HG02623 (cell line): ENCODE data around the gene FDXACB1.
"Not testable (repeated sequence)": the region's sequence is repeated elsewhere in the genome, so short reads cannot be mapped to it uniquely, and the experiment has no call there.

Experiments used
- ATAC-seq: cut with Tn5 transposase; IDR thresholded peaks from one replicate; pipeline ENCODE4 v1.9.1; 2021; ENCODE audit warnings: moderate library complexity; ENCODE audit not compliant: unreplicated experiment

The FDXACB1 gene

DNA sequence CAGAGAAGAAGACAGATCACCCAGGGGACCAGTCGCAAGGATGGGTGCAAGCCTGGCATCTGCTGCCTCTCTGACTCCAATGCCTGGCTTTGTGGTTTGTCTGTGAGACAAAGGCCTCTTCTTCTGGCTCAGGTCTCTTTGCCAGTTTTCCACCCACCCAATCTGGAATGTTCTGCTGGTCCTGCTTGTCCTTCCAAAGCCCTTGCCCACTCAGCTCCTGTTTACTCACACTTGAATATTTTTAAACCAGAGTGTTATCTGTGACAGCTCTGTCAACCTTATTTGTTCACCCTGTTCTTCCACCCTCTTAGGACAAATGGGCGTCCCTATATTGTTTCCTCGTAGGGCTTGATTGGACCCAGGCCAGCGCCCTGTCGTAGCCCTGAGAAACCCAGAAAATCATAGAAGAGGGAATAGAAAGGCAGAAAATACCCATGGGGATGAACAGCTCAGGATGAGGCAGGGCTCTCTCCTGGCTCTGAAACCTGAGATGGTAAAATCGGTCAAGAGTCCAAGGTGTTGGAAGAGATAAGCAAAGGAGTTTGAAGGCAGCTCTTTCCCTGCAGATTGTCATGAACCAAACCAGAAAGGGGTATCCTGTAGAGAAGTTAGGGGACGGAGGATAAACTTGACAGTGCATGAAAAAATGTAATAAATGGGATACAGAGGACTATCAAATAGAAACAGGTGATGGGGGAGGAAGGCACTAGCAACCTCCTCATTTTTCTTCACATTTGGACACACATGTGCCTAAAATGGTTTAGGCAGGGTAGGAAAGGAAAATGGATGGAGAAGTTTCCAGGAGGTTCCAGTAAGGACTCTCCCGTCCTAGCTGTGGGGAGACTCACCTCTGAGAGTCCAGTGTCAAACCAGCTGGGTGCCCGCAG, 32.0 kb upstream of the FDXACB1 start:
- no peak for ATAC-seq

GRCh38 chr11:111909378-111909777, 30.4 kb upstream of the FDXACB1 start:
- ATAC-seq: no peak

- ATAC-seq: no peak
Observed at GRCh38 chr11:111908639-111909305, 29.8 kb upstream of the FDXACB1 start.

GRCh38 chr11:111906680-111907079, 27.7 kb upstream of the FDXACB1 start:
- ATAC-seq: no peak

GRCh38 chr11:111905411-111905810, 26.4 kb upstream of the FDXACB1 start:
- no peak for ATAC-seq

- ATAC-seq: no peak
Observed at GRCh38 chr11:111886844-111887243, 7.9 kb upstream of the FDXACB1 start.

- no peak for ATAC-seq
Observed at GRCh38 chr11:111886032-111886431, 7.1 kb upstream of the FDXACB1 start.

- not testable (repeated sequence) for ATAC-seq
Observed at GRCh38 chr11:111885053-111885452, 6.1 kb upstream of the FDXACB1 start.

DNA sequence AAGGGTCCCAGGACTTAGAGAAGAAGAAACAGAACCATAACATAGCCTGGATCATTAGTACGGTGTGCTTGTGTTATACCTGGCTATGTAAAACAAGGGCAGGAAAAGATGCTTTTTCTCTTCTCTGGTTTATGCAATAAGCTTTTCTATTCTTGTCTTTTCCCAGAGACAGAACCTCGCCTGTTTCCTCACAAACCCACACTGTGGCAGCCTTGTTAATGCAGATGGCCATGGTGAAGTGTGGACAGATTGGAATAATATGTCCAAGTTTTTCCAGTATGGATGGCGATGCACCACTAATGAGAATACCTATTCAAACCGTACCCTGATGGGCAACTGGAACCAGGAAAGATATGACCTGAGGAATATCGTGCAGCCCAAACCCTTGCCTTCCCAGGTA, 3.2 kb upstream of the FDXACB1 start:
- ATAC-seq: no peak

DNA sequence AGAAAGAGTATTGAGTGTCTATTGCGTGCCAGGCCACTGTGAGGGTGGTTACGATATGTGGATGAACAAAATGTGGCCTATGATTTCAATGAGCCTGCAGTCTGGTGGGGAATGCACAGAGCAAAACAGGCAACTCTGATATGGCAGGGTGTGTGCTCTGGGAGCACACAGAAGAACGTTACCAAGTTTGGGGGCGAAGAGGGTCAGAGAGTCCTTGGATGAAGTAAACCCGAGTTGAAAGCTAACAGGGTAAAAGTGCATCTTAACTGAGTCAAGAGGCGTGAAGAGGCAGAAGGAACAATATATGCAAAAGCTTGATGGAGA, 634 bp upstream of the FDXACB1 start:
- no peak for ATAC-seq

DNA sequence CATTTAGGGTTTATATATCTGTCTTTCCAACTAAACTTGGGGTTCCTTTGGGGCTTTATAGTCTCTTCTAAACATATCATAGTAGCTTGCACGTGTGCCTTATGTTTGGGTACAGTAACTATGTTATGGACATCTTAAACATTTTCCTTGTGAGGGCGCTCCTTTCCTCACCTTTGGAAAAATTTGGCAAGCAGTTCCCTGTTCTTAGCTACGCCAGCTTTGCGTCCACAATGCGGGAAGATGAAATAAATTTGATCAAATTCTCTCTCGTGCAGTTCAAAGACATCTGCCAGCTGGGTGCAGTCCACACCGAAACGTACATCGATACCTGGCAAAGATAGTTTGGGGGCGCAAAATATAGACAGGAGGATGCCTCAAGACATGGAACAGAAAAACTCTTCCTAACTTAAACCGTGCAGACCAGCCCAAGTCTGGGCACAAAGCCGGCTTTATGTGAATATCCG, 548 bp downstream of the FDXACB1 start:
- ATAC-seq: peak; percentile 1

- no peak for ATAC-seq
Observed at GRCh38 chr11:111871693-111872161, 7.2 kb downstream of the FDXACB1 start.

GRCh38 chr11:111870886-111871692, 7.9 kb downstream of the FDXACB1 start, which contains the start of gene ALG9:
Gene ALG9 (minus strand): TSS chr11:111871581. CDS start chr11:111871482, 99 bp downstream.
- peak; percentile 83 for ATAC-seq

DNA sequence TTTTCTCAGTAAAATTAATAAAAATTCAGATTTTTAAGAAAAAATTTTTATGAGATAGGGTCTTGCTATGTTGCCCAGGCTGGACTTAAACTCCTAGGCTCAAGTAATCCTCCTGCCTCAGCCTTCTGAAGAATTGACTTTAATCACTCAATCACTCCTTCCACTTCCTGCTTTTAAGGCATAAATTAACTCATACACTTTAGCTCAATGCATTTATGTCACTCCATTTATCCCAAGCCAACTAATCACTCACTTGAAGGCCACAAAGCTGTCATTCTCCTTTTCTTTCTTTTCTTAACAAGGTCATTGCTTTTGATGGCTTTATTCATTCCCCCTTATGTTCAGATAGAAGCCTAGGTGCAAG, 8.5 kb downstream of the FDXACB1 start:
- no peak for ATAC-seq

DNA sequence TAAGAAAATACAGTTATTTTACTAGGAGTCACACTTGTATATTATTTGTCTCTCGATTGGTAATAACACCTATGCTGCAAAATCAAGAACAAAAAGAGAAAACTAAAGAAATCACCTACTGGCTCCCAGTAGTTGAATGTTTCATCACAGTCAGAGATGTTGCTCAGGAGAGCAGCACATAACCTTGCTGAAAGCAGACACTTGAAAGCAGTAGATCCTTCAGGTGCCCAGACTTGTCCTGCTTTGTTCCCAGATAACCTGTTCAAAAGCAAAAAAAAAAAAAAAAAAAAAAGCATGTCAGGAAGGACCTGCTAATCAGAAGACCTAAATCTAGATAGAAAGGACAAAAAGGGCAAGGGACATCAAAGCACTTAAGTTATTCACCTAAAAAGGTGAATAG, 8.9 kb downstream of the FDXACB1 start:
- ATAC-seq: no peak

DNA sequence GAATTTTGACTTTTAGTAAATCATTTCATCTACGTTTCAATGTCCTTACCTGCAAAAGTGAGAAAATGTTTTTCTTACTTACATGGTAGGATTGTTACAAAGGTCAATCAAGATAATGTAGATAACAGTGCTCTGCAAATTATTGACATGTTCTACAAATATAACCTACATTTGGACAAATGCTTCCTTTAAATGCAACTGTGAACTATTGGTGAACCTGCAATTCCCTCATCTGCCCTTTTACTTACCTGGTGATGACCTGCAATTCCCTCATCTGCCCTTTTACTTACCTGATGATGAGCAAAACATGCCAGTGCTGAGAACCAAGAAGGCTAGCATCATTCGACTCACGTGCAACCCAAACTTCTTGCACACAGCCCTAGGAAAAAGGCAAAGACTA, 18.7 kb downstream of the FDXACB1 start:
- no peak for ATAC-seq

DNA sequence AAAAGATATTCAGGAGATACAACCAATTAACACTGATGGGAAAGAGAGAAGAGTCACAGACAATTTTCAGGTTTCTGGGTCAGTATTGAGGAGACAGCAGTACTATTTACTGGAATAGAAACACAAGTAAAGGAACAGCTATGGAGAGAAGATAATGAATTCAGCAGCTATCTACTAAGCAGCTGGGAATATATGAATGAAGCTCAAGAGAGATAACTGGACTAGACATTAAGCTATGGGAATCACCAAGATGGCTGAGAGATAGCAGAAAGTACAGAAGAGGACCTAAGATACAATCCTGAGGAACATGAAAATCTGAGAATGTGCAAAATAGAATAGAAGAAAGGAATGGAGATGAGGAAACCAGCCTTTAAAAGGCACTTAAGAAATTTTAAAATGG, 23.5 kb downstream of the FDXACB1 start:
- ATAC-seq: no peak

GRCh38 chr11:111852103-111852502, 26.9 kb downstream of the FDXACB1 start:
- no peak for ATAC-seq

DNA sequence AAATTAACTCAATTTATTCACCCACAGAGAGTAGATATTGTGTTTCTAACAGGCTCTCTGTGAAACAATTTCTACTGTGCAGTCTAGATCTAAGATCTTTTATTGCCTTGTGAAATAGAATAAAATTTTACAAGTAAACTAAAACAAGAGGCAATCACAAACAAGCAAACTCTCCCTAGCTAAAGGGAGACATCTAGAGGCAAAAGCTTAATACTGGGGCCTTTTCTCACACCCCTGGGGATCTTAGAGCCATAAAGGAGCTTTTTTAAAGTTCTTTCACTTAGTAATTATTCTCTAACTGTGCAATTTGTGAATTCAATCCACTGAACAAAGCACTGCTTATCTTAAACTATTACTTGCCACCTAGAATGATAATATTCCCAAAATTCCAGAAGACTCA, 27.3 kb downstream of the FDXACB1 start:
- ATAC-seq: no peak

GRCh38 chr11:111851067-111851466, 27.9 kb downstream of the FDXACB1 start:
- ATAC-seq: no peak

DNA sequence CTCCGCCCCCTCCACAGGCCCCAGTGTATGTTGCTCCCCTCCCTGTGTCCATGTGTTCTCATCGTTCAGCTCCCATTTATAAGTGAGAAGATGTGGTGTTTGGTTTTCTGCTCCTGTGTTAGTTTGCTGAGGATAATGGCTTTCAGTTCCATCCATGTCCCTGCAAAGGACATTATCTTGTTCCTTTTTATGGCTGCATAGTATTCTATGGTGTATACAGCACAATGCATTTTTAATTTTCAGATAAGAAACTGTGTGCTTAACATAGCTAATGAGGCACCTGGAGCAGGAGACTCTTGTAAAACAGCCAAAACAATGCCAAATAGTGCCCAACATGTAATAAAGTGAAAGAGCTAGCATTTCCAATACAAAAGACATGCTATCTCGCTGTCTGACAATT, 29.3 kb downstream of the FDXACB1 start:
- ATAC-seq: no peak
